Duodenal mucosa (tissue), 2 donors: ENCODE data around the gene PLEKHF1.

Experiments
- H3K27ac ChIP-seq: one replicate; pipeline ENCODE4 v1.7.0; 2013; ENCODE audit warnings: low read depth, low read length
- H3K27me3 ChIP-seq, 2 donors: one replicate each; pipeline ENCODE4 v1.7.0; 2013; ENCODE audit warnings: low read length in 2 of 2, control low read depth in 1 of 2; ENCODE audit not compliant: insufficient read depth in 2 of 2, control insufficient read depth in 1 of 2
- H3K36me3 ChIP-seq, 2 donors: one replicate each; pipeline ENCODE4 v1.7.0; 2013; ENCODE audit warnings: low read length in 2 of 2, control low read depth in 1 of 2; ENCODE audit not compliant: insufficient read depth in 2 of 2, control insufficient read depth in 1 of 2
- H3K4me1 ChIP-seq, 2 donors: one replicate each; pipeline ENCODE4 v1.7.0; 2013; ENCODE audit warnings: low read length in 2 of 2, control low read depth in 1 of 2; ENCODE audit not compliant: insufficient read depth in 2 of 2, control insufficient read depth in 1 of 2
- H3K4me3 ChIP-seq, 2 donors: one replicate each; pipeline ENCODE4 v1.7.0; 2013; ENCODE audit warnings: low read length in 2 of 2, low read depth in 1 of 2
- H3K9ac ChIP-seq, 2 donors: one replicate each; pipeline ENCODE4 v1.7.0; 2013; ENCODE audit warnings: low read length in 2 of 2, low read depth in 1 of 2
- H3K9me3 ChIP-seq, 2 donors: one replicate each; pipeline ENCODE4 v1.7.0; 2013; ENCODE audit warnings: low read length in 2 of 2, control low read depth in 1 of 2; ENCODE audit not compliant: control insufficient read depth in 1 of 2

The PLEKHF1 gene

DNA sequence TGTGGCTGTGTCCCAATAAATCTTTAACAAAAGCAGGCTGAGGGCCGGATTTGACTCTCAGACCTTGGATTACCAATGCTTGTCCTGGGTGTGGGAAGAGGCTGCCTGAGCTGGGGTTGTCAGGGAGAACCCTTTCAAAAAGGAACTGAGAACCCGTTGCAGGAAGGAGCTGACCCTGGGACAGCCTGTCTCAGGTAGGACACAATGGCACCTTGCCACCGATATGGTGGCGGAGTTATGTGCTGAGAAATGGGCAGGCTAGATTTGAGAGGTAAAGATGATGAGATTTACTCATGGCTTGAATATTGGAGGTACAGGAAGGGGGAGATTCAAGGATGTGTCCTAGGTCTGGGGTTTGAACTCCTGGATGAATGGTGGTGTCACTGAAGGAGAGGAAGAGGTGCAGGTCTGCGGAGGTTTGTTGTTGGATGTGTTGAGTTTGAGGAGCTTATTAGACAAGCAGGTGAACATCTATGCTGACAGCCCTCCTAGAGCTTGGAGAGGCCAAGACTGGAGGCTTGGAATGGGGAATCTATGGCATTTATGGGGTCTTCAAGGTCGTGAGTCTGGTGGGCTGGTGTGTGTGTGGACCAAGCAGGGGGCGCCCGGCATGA, 7.2 kb downstream of the PLEKHF1 start:
- Histone ChIP-seq H3K9me3 (no peaks in the 10 kb centered on the region), H3K27me3 (no peaks in the 10 kb centered on the region), H3K36me3 (peaks cover 12 to 25% of the 10 kb centered on the region in 2 donors), H3K4me3 (peak overlapping the region in 1 of 2 donors; percentile 28), H3K4me1 (peaks cover 0 to 20% of the 10 kb centered on the region in 2 donors), H3K27ac (no peak overlapping the region), H3K9ac (no peak overlapping the region)

GRCh38 chr19:29672933-29673336, 7.7 kb downstream of the PLEKHF1 start:
- Histone ChIP-seq H3K27ac (no peak overlapping the region), H3K27me3 (no peaks in the 10 kb centered on the region), H3K4me1 (peaks cover 0 to 20% of the 10 kb centered on the region in 2 donors), H3K4me3 (no peak overlapping the region), H3K9ac (no peak overlapping the region), H3K36me3 (peaks cover 12 to 26% of the 10 kb centered on the region in 2 donors), H3K9me3 (no peaks in the 10 kb centered on the region)

DNA sequence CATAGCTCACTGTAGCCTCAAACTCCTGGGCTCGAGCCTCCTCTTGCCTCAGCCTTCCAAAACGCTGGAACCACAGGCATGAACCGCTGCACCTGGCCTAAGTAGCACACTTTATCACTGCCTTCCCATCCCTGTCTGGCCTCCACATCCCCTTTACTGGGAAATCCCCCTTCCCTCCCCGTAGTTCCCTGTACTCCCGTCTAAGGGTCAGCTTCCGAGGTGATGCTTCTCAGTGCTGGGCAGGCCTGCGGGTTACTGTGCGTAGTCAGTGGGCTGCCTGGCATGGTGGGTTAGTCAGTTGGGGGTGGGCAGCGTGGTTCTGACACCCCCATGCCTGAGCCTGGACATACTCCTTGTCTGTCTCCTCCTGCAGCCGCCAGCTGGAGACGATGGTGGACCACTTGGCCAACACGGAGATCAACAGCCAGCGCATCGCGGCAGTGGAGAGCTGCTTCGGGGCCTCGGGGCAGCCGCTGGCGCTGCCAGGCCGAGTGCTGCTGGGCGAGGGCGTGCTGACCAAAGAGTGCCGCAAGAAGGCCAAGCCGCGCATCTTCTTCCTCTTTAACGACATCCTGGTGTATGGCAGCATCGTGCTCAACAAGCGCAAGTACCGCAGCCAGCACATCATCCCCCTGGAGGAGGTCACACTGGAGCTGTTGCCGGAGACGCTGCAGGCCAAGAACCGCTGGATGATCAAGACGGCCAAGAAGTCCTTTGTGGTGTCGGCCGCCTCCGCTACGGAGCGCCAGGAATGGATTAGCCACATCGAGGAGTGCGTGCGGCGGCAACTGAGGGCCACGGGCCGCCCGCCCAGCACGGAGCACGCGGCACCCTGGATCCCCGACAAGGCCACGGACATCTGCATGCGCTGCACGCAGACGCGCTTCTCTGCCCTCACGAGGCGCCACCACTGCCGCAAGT, 8.4 kb downstream of the PLEKHF1 start:
- H3K4me1 ChIP-seq = peaks cover 0 to 23% of the 10 kb centered on the region in 2 donors
- H3K4me3 ChIP-seq = peak overlapping the region in 1 of 2 donors; percentile 10

GRCh38 chr19:29674374-29675119, 9.3 kb downstream of the PLEKHF1 start:
- H3K27ac ChIP-seq = no peak overlapping the region
- H3K4me3 ChIP-seq = no peak overlapping the region
- peaks cover 0 to 19% of the 10 kb centered on the region in 2 donors for H3K4me1 ChIP-seq
- no peaks in the 10 kb centered on the region for H3K9me3 ChIP-seq
- no peak overlapping the region for H3K9ac ChIP-seq
- no peaks in the 10 kb centered on the region for H3K27me3 ChIP-seq
- H3K36me3 ChIP-seq = peaks cover 12 to 26% of the 10 kb centered on the region in 2 donors

More for the DNA sequence above, 8.4 kb downstream of the PLEKHF1 start:
- Histone ChIP-seq H3K27ac (no peak overlapping the region), H3K27me3 (no peaks in the 10 kb centered on the region), H3K36me3 (peaks cover 12 to 26% of the 10 kb centered on the region in 2 donors), H3K9me3 (no peaks in the 10 kb centered on the region), H3K9ac (no peak overlapping the region)

DNA sequence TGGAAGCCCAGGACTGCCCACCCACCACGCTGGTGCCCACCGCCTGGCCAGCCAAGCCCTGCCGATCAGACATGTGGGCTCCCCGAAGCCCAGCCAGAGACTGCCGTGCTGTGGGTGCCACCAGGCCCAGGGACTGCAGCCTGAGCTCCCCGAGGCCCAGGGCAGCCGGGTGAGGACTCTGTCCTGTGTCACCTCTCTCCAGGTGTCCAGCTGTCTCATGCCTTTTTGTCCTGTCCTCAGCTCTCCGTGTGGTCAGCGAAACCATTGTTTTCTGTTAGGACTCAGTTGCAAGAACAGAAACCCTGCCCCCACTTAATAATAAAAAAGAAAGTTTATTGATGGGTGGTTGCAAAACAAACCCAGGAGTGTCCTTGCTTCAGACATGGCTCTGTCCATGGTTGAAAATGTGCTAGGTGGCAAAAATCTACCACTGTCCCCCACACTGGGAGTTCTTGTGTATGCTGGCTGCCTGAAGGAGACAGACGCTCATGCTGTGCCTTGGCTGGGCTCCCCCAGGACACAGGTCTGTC, 9.9 kb downstream of the PLEKHF1 start:
- H3K36me3 ChIP-seq = peaks cover 12 to 26% of the 10 kb centered on the region in 2 donors
- no peak overlapping the region for H3K4me3 ChIP-seq
- H3K9ac ChIP-seq = no peak overlapping the region
- no peaks in the 10 kb centered on the region for H3K27me3 ChIP-seq
- no peaks in the 10 kb centered on the region for H3K9me3 ChIP-seq
- peaks cover 0 to 19% of the 10 kb centered on the region in 2 donors for H3K4me1 ChIP-seq
- no peak overlapping the region for H3K27ac ChIP-seq

- Histone ChIP-seq H3K36me3 (peaks cover 12 to 26% of the 10 kb centered on the region in 2 donors), H3K9me3 (no peaks in the 10 kb centered on the region), H3K9ac (no peak overlapping the region), H3K27me3 (no peaks in the 10 kb centered on the region), H3K4me1 (peaks cover 0 to 20% of the 10 kb centered on the region in 2 donors), H3K4me3 (no peak overlapping the region), H3K27ac (no peak overlapping the region)
Measured at GRCh38 chr19:29675650-29676186, 10.5 kb downstream of the PLEKHF1 start.

- Histone ChIP-seq H3K4me1 (peaks cover 3 to 25% of the 10 kb centered on the region in 2 donors), H3K27me3 (no peaks in the 10 kb centered on the region), H3K9me3 (no peaks in the 10 kb centered on the region), H3K9ac (no peak overlapping the region), H3K36me3 (peaks cover 12 to 26% of the 10 kb centered on the region in 2 donors), H3K4me3 (no peak overlapping the region), H3K27ac (no peak overlapping the region)
Measured at GRCh38 chr19:29676586-29676985, 11.3 kb downstream of the PLEKHF1 start.

- Histone ChIP-seq H3K27me3 (no peaks in the 10 kb centered on the region), H3K27ac (no peak overlapping the region), H3K36me3 (peaks cover 12 to 26% of the 10 kb centered on the region in 2 donors), H3K9me3 (no peaks in the 10 kb centered on the region), H3K9ac (no peak overlapping the region), H3K4me1 (peaks cover 5 to 24% of the 10 kb centered on the region in 2 donors), H3K4me3 (no peak overlapping the region)
Measured at GRCh38 chr19:29677001-29677817, 11.9 kb downstream of the PLEKHF1 start.

- no peaks in the 10 kb centered on the region for H3K9me3 ChIP-seq
- H3K4me1 ChIP-seq = peaks cover 5 to 24% of the 10 kb centered on the region in 2 donors
- no peak overlapping the region for H3K9ac ChIP-seq
- no peak overlapping the region for H3K4me3 ChIP-seq
- no peaks in the 10 kb centered on the region for H3K27me3 ChIP-seq
- no peak overlapping the region for H3K27ac ChIP-seq
- peaks cover 12 to 26% of the 10 kb centered on the region in 2 donors for H3K36me3 ChIP-seq
Measured at GRCh38 chr19:29678484-29679106, 13.3 kb downstream of the PLEKHF1 start.
